Thoracic aorta (tissue), 2 donors: ENCODE data around the gene CNOT4. TPM values are rescaled to one million over a fixed set of nuclear protein-coding genes. Genes with fewer than 3 reads are reported as not detected.

Experiments used
- ATAC-seq: fragments of 150-250 bp; one replicate; pipeline ENCODE4 v1.8.0; 2017; ENCODE audit warnings: low read depth; ENCODE audit not compliant: insufficient number of reproducible peaks, low FRiP score
- DNase-seq: peaks from one replicate; pipeline ENCODE4 v3.0.0-alpha.2; 2020; ENCODE audit warnings: low spot score
- H3K27ac ChIP-seq, 2 donors: fragments of 200-600 bp; sonication (generic); 1 replicate in 1 of 2; 2 replicates in 1 of 2; pipeline ENCODE4 v1.5.1; 2016; ENCODE audit warnings: mild to moderate bottlenecking in 2 of 2, moderate library complexity in 2 of 2
- H3K27me3 ChIP-seq: fragments of 200-600 bp; sonication (generic); replicated peaks from 2 replicates; pipeline ENCODE4 v1.6.0; 2016; ENCODE audit warnings: mild to moderate bottlenecking; ENCODE audit not compliant: insufficient read depth
- H3K36me3 ChIP-seq: fragments of 200-600 bp; sonication (generic); one replicate; pipeline ENCODE4 v1.5.1; 2016
- H3K4me1 ChIP-seq, 2 donors: fragments of 200-600 bp; sonication (generic); 1 replicate in 1 of 2; 2 replicates in 1 of 2; pipeline versions ENCODE4 v1.5.1 to v1.6.0; 2016; ENCODE audit warnings: low read depth in 2 of 2, mild to moderate bottlenecking in 1 of 2; ENCODE audit not compliant: control insufficient read depth in 1 of 2
- H3K4me3 ChIP-seq: fragments of 200-600 bp; sonication (generic); 2 replicates; pipeline ENCODE4 v1.5.1; 2016; ENCODE audit warnings: mild to moderate bottlenecking
- H3K9me3 ChIP-seq: fragments of 200-600 bp; sonication (generic); 2 replicates; pipeline ENCODE4 v1.5.1; 2016
- CTCF ChIP-seq: fragments of 200-600 bp; sonication (generic); IDR thresholded peaks from one replicate; pipeline ENCODE4 v1.5.1; 2019; ENCODE audit warnings: antibody characterized with exemption
- total RNA-seq, 2 donors: library from RNA; depleted of rRNA; stranded (reverse); fragments of >200 nt; gene quantifications; one replicate each; pipeline versions ENCODE4 v1.1.0 to v1.2.3, GENCODE V29; 2016

CNOT4 gene
- total RNA-seq, 2 donors from 2014 or later, result 19.5 to 22.4 TPM

- Histone ChIP-seq H3K4me3 (no peak overlapping the region), H3K27me3 (no peaks in the 10 kb centered on the region), H3K9me3 (no peaks in the 10 kb centered on the region), H3K36me3 (no peaks in the 10 kb centered on the region), H3K27ac (no peak overlapping the region), H3K4me1 (no peaks in the 10 kb centered on the region)
- DNase-seq, result no peak
- ATAC-seq, result no peak
- TF ChIP-seq CTCF, result no peak
These were observed 28.5 kb upstream of the CNOT4 start for GRCh38 chr7:135538376-135538775.

- H3K36me3 ChIP-seq, result no peaks in the 10 kb centered on the region
- DNase-seq (no peak), ATAC-seq (no peak)
- no peak overlapping the region for H3K27ac ChIP-seq
- TF ChIP-seq CTCF, result no peak
- no peaks in the 10 kb centered on the region for H3K27me3 ChIP-seq
- H3K4me1 ChIP-seq, result no peaks in the 10 kb centered on the region
- H3K4me3 ChIP-seq, result no peak overlapping the region
- no peaks in the 10 kb centered on the region for H3K9me3 ChIP-seq
These were observed 28.0 kb upstream of the CNOT4 start for GRCh38 chr7:135537905-135538304.

- H3K4me1 ChIP-seq, result no peaks in the 10 kb centered on the region
- H3K36me3 ChIP-seq, result no peaks in the 10 kb centered on the region
- no peaks in the 10 kb centered on the region for H3K27me3 ChIP-seq
- H3K9me3 ChIP-seq, result no peaks in the 10 kb centered on the region
- no peak for DNase-seq
- no peak overlapping the region for H3K4me3 ChIP-seq
- no peak overlapping the region for H3K27ac ChIP-seq
- ATAC-seq, result no peak
- no peak for TF ChIP-seq CTCF
These were observed 27.6 kb upstream of the CNOT4 start for GRCh38 chr7:135537453-135537852.

GRCh38 chr7:135536150-135536549, 26.2 kb upstream of the CNOT4 start:
- no peak overlapping the region for H3K4me3 ChIP-seq
- H3K27ac ChIP-seq, result no peak overlapping the region
- no peaks in the 10 kb centered on the region for H3K9me3 ChIP-seq
- DNase-seq (no peak), ATAC-seq (no peak)
- no peak for TF ChIP-seq CTCF
- no peaks in the 10 kb centered on the region for H3K36me3 ChIP-seq
- H3K4me1 ChIP-seq, result no peaks in the 10 kb centered on the region
- no peaks in the 10 kb centered on the region for H3K27me3 ChIP-seq

- no peak for DNase-seq
- no peak for TF ChIP-seq CTCF
- no peak for ATAC-seq
These were observed 17.1 kb upstream of the CNOT4 start for GRCh38 chr7:135527025-135527424.

More at GRCh38 chr7:135527025-135527424, 17.1 kb upstream of the CNOT4 start:
- H3K9me3 ChIP-seq, result no peaks in the 10 kb centered on the region
- no peaks in the 10 kb centered on the region for H3K36me3 ChIP-seq
- H3K27ac ChIP-seq, result no peak overlapping the region
- no peaks in the 10 kb centered on the region for H3K4me1 ChIP-seq
- H3K27me3 ChIP-seq, result no peaks in the 10 kb centered on the region
- H3K4me3 ChIP-seq, result no peak overlapping the region
